Pancreas (tissue), 10 donors: ENCODE results near the gene MCF2L2. TPM values are rescaled to one million over a fixed set of nuclear protein-coding genes. Genes with fewer than 3 reads are reported as not detected.

Source experiments
- ATAC-seq, 4 donors: fragments of 200-7000 bp; cut with Tn5 transposase; one replicate each; pipeline versions ENCODE4 v1.8.0 to v1.9.1; 2020; ENCODE audit warnings: mild to moderate bottlenecking in 4 of 4, moderate library complexity in 4 of 4
- DNase-seq, 6 donors: peaks; one replicate each; pipeline ENCODE4 v3.0.0-alpha.2; 2020
- FAIRE-seq: peaks from 2 replicates; lab custom pipeline; 2012; peaks lifted over from hg19 to GRCh38; lab: Jason Lieb, UNC
- H3K27ac ChIP-seq, 4 donors: fragments of 200-600 bp; sonication (generic); 1 replicate in 3 of 4; 2 replicates in 1 of 4; pipeline versions ENCODE4 v1.5.0 to v1.8.0; 2020
- H3K27me3 ChIP-seq, 4 donors: fragments of 200-600 bp; one replicate each; pipeline ENCODE4 v1.8.0; 2021
- H3K36me3 ChIP-seq, 3 donors: fragments of 200-600 bp; sonication (generic) in 1 of 3; one replicate each; pipeline versions ENCODE4 v1.5.0 to v1.8.0; 2020 to 2021
- H3K4me1 ChIP-seq, 3 donors: fragments of 200-600 bp; one replicate each; pipeline ENCODE4 v1.8.0; 2021
- H3K4me3 ChIP-seq, 4 donors: fragments of 200-600 bp; sonication (generic) in 2 of 4; one replicate each; pipeline versions ENCODE4 v1.5.0 to v1.8.0; 2020 to 2021
- H3K9me3 ChIP-seq, 4 donors: fragments of 200-600 bp; one replicate each; pipeline ENCODE4 v1.8.0; 2021
- WGBS, 2 donors: extraction: QIAGEN DNeasy Blood & Tissue Kit; methylation state at CpG; one replicate each; pipeline ENCODE4 v1.1.7; 2013; 5-methylcytosine and 5-hydroxymethylcytosine counted together
- intact Hi-C, 3 donors: fragments of 100-400 bp; cut with DNase I; formaldehyde crosslinking; loops; one replicate each; pipeline versions ENCODE4 v1.11.1 to v1.14.2; 2022
- polyA plus RNA-seq, 2 donors: library from polyadenylated mRNA; stranded (reverse); fragments of 200-250 nt; gene quantifications; one replicate each; pipeline ENCODE4 v1.2.3, GENCODE V29; 2013
- total RNA-seq, 6 donors: library from RNA; stranded (reverse); fragmentation: NEBNext Ultra II Directional in 4 of 6; extraction: Animal tissue kit (Norgen Biotek cat#: 25700) in 4 of 6; gene quantifications; one replicate each; pipeline versions ENCODE4 v1.2.1 to v1.2.4, GENCODE V29; 2021 to 2023
- TF ChIP-seq, protein P1 (sequence below), 4 donors: fragments of 200-600 bp; sonication (generic) in 3 of 4; IDR thresholded peaks; one replicate each; pipeline versions ENCODE4 v1.5.0 to v1.8.0; 2021; ENCODE audit warnings: antibody characterized with exemption in 4 of 4
- donor health status: healthy with polysubstance abuse.
- donor health status: DM: no; HTN: no; CAD: no; lungs with moderate emphysema.
- donor health status: DM: no; HTN: no; CAD: no.
- donor health status: control.
- donor health status: control.
- donor health status: Bipolar disorder and iron deficiency.
- donor health status: DM: yes; HTN: yes; CAD: no.
- donor health status: DM: no; HTN: no; CAD: no.
- donor health status: DM: no; HTN: no; CAD: no.
- donor health status: DM: yes; HTN: yes; CAD: no.

Gene MCF2L2
- total and polyA plus RNA-seq, 8 donors: 0.54 to 2.0 (median 0.97) TPM

DNA sequence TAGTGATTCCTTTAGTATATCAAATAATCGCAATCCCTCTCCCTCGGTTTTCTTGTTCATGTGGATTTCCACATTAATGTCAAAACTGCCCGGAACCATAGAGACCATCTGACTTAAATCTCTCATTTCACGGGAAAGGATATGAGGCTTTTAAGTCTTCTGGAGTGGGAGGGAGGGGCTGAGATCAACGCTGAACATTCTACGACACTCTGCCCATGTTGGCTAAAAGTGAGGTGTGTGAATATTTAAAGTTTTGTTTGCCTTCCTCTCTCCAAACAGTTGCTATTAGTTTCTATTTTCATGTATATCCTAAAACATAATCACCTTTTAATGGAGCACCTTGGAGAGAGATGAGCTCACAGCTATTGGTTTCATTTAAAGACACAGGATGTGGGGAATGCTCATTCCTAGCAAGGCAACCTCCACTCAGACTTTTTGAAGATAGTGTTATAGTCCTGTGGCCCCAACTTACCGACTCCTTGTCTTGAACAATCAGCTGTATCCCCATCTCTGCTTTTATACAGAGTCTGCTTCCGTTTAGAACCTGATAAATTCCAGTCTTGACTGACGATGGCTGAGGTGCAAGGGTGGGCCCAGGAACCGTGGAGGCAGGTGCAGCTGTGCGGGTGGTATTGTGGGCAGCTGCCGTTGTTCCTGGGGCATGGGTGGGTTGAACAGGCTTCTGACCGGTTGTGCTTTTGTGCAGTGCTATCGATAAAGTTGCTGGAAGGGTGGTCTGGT lies 275.0 kb downstream of the MCF2L2 start:
- FAIRE-seq: no peak
- H3K36me3 ChIP-seq: no peaks in the 10 kb centered on the region
- H3K9me3 ChIP-seq: no peaks in the 10 kb centered on the region
- H3K4me3 ChIP-seq: no peak overlapping the region
- no peak for ATAC-seq
- DNase-seq: no peak
- H3K4me1 ChIP-seq: no peaks in the 10 kb centered on the region
- intact Hi-C loops: no loop called here
- H3K27ac ChIP-seq: no peak overlapping the region
- TF ChIP-seq, protein P1, sequence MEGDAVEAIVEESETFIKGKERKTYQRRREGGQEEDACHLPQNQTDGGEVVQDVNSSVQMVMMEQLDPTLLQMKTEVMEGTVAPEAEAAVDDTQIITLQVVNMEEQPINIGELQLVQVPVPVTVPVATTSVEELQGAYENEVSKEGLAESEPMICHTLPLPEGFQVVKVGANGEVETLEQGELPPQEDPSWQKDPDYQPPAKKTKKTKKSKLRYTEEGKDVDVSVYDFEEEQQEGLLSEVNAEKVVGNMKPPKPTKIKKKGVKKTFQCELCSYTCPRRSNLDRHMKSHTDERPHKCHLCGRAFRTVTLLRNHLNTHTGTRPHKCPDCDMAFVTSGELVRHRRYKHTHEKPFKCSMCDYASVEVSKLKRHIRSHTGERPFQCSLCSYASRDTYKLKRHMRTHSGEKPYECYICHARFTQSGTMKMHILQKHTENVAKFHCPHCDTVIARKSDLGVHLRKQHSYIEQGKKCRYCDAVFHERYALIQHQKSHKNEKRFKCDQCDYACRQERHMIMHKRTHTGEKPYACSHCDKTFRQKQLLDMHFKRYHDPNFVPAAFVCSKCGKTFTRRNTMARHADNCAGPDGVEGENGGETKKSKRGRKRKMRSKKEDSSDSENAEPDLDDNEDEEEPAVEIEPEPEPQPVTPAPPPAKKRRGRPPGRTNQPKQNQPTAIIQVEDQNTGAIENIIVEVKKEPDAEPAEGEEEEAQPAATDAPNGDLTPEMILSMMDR (IDR thresholded peaks at IDR 0.05): no peak
- 91 to 93% methylated on average over 14 of the region's 14 CpGs for WGBS, 2 donors
- H3K27me3 ChIP-seq: no peaks in the 10 kb centered on the region

- no peaks in the 10 kb centered on the region for H3K9me3 ChIP-seq
- TF ChIP-seq, protein P1 (IDR thresholded peaks at IDR 0.05): no peak
- ATAC-seq (no peak), DNase-seq (no peak), FAIRE-seq (no peak)
- WGBS, 2 donors: 44 to 51% methylated on average over 6 of the region's 6 CpGs
- no peak overlapping the region for H3K27ac ChIP-seq
- no peaks in the 10 kb centered on the region for H3K27me3 ChIP-seq
- intact Hi-C loops: no loop called here
- no peaks in the 10 kb centered on the region for H3K36me3 ChIP-seq
- H3K4me3 ChIP-seq: no peak overlapping the region
- no peaks in the 10 kb centered on the region for H3K4me1 ChIP-seq
Observed at GRCh38 chr3:183151821-183152351, 276.5 kb downstream of the MCF2L2 start.

DNA sequence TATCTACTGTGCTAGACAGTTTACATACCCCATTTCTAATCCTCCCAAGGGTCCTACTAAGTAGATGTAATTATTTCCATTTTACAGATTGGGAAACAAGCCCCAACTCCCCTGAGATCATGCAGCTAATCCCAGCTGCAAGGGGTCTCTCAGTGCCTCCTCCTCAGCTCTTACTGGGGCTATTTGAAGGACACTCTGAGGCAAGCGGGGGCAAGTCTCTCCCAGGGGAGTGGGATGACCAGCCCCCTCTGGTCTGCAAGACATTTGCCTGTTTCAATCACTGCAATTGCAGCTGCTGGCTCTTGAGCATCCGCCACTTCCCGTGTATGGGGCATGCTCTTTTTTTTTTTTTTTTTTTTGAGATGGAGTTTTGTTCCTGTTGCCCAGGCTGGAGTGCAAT lies 277.3 kb downstream of the MCF2L2 start:
- no peaks in the 10 kb centered on the region for H3K4me1 ChIP-seq
- TF ChIP-seq, protein P1 (IDR thresholded peaks at IDR 0.05): no peak
- H3K27me3 ChIP-seq: no peaks in the 10 kb centered on the region
- intact Hi-C loops: no loop called here
- no peak for DNase-seq
- no peaks in the 10 kb centered on the region for H3K36me3 ChIP-seq
- WGBS, 2 donors: 94 to 97% methylated on average over 3 of the region's 3 CpGs
- ATAC-seq: no peak
- no peak overlapping the region for H3K27ac ChIP-seq
- no peak for FAIRE-seq
- H3K4me3 ChIP-seq: no peak overlapping the region
- H3K9me3 ChIP-seq: no peaks in the 10 kb centered on the region

DNA sequence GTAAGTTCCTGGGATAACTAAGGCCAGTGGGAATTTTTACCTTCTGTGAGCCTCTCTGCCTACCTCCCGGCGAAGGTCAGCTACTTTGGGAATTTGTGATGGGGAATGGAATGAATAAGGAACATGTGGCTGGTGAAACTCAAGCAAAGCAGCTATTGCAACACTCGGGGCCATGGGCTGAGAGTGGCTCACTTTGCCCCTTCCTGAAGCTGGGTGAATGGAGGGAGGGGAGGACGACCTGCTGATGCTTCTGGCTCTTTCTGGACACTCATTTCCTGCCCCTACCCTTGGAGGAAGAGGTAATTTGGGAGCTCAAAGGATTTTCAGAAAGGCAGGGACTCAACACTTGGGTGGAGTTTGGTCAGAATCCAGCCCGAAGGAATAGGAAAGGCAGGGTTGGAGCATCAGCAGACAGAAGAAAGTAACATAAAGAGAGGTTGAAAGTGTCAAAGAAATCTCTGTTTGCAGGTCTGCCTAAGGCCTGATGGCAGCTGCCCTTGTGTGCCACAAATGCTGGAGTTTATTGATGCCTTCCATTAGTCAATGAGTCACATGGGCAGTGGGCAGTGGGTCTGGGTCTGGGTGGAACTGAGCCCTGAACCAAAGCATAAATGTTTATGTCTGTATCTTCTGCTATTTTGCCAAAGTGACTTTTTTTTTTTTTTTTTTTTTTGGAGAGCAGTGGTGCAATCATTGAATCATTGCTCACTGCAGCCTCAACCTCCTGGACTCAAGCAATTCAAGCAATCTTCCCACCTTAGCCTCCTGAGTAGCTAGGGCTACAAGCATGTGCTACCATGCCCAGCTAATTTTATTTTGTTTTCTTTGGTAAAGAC lies 278.3 kb downstream of the MCF2L2 start:
- Histone ChIP-seq H3K27me3 (no peaks in the 10 kb centered on the region), H3K36me3 (no peaks in the 10 kb centered on the region), H3K4me1 (no peaks in the 10 kb centered on the region), H3K4me3 (no peak overlapping the region), H3K27ac (no peak overlapping the region), H3K9me3 (no peaks in the 10 kb centered on the region)
- 65 to 87% methylated on average over 5 of the region's 5 CpGs for WGBS, 2 donors
- ATAC-seq: no peak
- no peak for FAIRE-seq
- intact Hi-C loops: no loop called here
- DNase-seq: no peak
- TF ChIP-seq, protein P1 (IDR thresholded peaks at IDR 0.05): no peak
